ENCODE measurements around the gene NCAPG2. TPM values are rescaled to one million over a fixed set of nuclear protein-coding genes. Genes with fewer than 3 reads are reported as not detected.

The NCAPG2 gene
- total RNA-seq, 1 experiment from 2014 or later: 99.5 TPM

DNA sequence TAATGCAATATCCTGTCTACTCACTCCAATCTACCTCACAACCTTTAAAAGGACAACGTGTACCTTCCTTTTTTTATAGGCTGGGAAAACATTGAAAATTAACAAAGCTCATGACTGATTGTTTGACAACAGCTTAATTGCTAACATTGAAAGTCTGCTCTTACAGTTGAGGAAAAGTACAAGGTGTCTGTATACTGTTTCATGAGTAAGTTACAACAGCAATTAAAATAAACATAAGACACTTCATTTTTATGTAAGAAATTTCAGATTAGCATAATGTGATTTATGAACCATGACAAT, 28.6 kb upstream of the NCAPG2 start:
- no peaks in the 10 kb centered on the region for H3K4me1 ChIP-seq (replicated peaks; ENCODE audit: insufficient read depth)
- no peaks in the 10 kb centered on the region for H3K9me2 ChIP-seq (ENCODE audit: insufficient read depth)
- ChIA-PET CTCF (no interaction called here), POLR2A (ENCODE audit: unreplicated experiment) (no interaction called here)
- DNase-seq: no peak
- no peak overlapping the region for H2AFZ ChIP-seq
- TF ChIP-seq EZH2 (IDR thresholded peaks at IDR 0.05; ENCODE audit: low read depth): no peak
- TF ChIP-seq CTCF (conservative IDR thresholded peaks at IDR 0.05): no peak
- H3K27me3 ChIP-seq (ENCODE audit: insufficient read depth, low read depth): no peaks in the 10 kb centered on the region
- BruUV-seq (replicated peaks): no TSS peak
- H3K79me2 ChIP-seq (ENCODE audit: low read depth): no peaks in the 10 kb centered on the region
- no peak overlapping the region for H3K27ac ChIP-seq
- H4K20me1 ChIP-seq (ENCODE audit: insufficient read depth): no peaks in the 10 kb centered on the region
- H3K4me3 ChIP-seq: no peak overlapping the region
- H3K4me2 ChIP-seq: no peak overlapping the region
- peaks cover 44% of the 10 kb centered on the region for H3F3A ChIP-seq (ENCODE audit: insufficient read depth, low read depth)
- intact Hi-C loops (cut with micrococcal nuclease; ENCODE audit: unreplicated experiment): no loop called here
- H3K36me3 ChIP-seq (ENCODE audit: low read depth): peaks cover 44% of the 10 kb centered on the region
- H3K9me3 ChIP-seq (ENCODE audit: insufficient read depth, low read depth): no peaks in the 10 kb centered on the region

DNA sequence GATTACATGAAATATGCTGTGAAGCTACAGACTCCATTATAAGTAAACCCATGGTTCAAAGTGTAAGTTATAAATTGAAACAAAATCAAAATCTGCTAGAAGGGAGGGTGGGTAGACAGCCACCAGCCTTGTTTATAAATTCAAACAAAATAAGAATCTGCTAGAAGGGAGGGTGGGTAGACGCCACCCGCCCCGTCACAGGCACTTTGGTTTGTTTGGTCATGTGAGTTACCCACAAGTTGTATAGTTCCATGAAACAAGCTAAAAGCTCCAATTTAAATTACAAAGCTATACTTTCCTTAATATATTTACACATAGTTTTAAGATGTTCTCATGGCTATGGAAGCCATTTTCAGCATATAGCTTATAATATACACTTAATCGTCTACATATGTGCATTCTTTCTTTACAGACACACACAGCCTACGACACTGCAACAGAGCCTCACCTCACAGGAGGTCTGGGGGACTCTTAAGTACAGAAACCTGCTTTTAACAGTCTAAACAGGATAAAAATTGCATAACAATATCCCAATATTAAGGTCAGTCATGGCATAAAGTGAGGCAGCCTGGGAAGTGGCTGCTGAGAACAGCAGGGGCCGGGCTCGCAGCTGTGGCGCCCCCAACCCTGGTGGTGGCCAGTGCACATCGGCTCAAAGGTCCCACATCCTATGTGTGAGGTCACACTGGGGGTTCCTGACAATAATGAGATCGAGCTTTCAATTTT, 28.1 kb upstream of the NCAPG2 start:
- intact Hi-C loops (cut with micrococcal nuclease; ENCODE audit: unreplicated experiment): no loop called here
- H3K27me3 ChIP-seq (ENCODE audit: insufficient read depth, low read depth): no peaks in the 10 kb centered on the region
- no peak for DNase-seq
- H2AFZ ChIP-seq: no peak overlapping the region
- H3K4me3 ChIP-seq: no peak overlapping the region
- TF ChIP-seq CTCF (conservative IDR thresholded peaks at IDR 0.05) (no peak), EZH2 (IDR thresholded peaks at IDR 0.05; ENCODE audit: low read depth) (no peak)
- H3F3A ChIP-seq (ENCODE audit: insufficient read depth, low read depth): peaks cover 44% of the 10 kb centered on the region
- no peaks in the 10 kb centered on the region for H3K79me2 ChIP-seq (ENCODE audit: low read depth)
- no peaks in the 10 kb centered on the region for H4K20me1 ChIP-seq (ENCODE audit: insufficient read depth)
- BruUV-seq (replicated peaks): no TSS peak
- peaks cover 44% of the 10 kb centered on the region for H3K36me3 ChIP-seq (ENCODE audit: low read depth)
- H3K4me2 ChIP-seq: no peak overlapping the region
- H3K9me3 ChIP-seq (ENCODE audit: insufficient read depth, low read depth): no peaks in the 10 kb centered on the region
- no peaks in the 10 kb centered on the region for H3K9me2 ChIP-seq (ENCODE audit: insufficient read depth)
- no peak overlapping the region for H3K27ac ChIP-seq
- no peaks in the 10 kb centered on the region for H3K4me1 ChIP-seq (replicated peaks; ENCODE audit: insufficient read depth)
- ChIA-PET POLR2A (ENCODE audit: unreplicated experiment) (no interaction called here), CTCF (no interaction called here)

GRCh38 chr7:158731761-158732160, 27.2 kb upstream of the NCAPG2 start:
- Histone ChIP-seq H3K4me2 (no peak overlapping the region), H3K4me3 (no peak overlapping the region), H2AFZ (no peak overlapping the region), H4K20me1 (ENCODE audit: insufficient read depth) (no peaks in the 10 kb centered on the region), H3K27me3 (ENCODE audit: insufficient read depth, low read depth) (no peaks in the 10 kb centered on the region), H3K9me3 (ENCODE audit: insufficient read depth, low read depth) (no peaks in the 10 kb centered on the region), H3K79me2 (ENCODE audit: low read depth) (no peaks in the 10 kb centered on the region), H3K9me2 (ENCODE audit: insufficient read depth) (no peaks in the 10 kb centered on the region), H3F3A (ENCODE audit: insufficient read depth, low read depth) (peaks cover 44% of the 10 kb centered on the region), H3K4me1 (replicated peaks; ENCODE audit: insufficient read depth) (no peaks in the 10 kb centered on the region), H3K27ac (no peak overlapping the region), H3K36me3 (ENCODE audit: low read depth) (peaks cover 35% of the 10 kb centered on the region)
- intact Hi-C loops (cut with micrococcal nuclease; ENCODE audit: unreplicated experiment): no loop called here
- TF ChIP-seq CTCF (conservative IDR thresholded peaks at IDR 0.05): no peak
- TF ChIP-seq EZH2 (IDR thresholded peaks at IDR 0.05; ENCODE audit: low read depth): no peak
- POLR2A ChIA-PET (ENCODE audit: unreplicated experiment): no interaction called here
- CTCF ChIA-PET: no interaction called here
- BruUV-seq (replicated peaks): no TSS peak
- no peak for DNase-seq
